GDM1 (cell line): ENCODE measurements around the gene C14orf119.

Source experiments
- DNase-seq: peaks from one replicate; lab custom pipeline; 2025; lab: John Stamatoyannopoulos, UW

C14orf119 gene

GRCh38 chr14:23126548-23127278 lies 31.4 kb downstream of the C14orf119 start:
- DNase-seq = no peak

DNA sequence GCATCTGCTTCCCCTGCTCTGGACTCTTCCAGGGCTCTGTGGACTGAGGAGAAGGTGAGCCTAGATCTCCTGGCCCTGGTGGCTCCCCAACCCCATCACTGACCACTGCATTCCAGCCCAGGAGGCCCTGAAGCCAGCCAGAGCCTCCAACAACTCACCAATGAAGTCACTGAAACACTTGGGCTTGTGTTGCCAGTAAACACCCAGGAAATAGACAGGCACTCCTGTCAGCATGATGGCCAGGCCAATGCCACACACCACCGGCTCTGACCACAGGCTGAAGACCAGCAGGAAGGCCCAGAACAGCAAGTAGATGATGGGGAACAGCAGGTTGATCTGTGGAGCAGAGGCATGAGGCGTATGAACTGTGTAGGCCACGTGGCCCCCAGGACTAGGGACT lies 32.6 kb downstream of the C14orf119 start:
- DNase-seq = no peak

GRCh38 chr14:23128969-23129758 lies 33.9 kb downstream of the C14orf119 start:
- no peak for DNase-seq

GRCh38 chr14:23129759-23130316 lies 34.5 kb downstream of the C14orf119 start:
- no peak for DNase-seq

DNA sequence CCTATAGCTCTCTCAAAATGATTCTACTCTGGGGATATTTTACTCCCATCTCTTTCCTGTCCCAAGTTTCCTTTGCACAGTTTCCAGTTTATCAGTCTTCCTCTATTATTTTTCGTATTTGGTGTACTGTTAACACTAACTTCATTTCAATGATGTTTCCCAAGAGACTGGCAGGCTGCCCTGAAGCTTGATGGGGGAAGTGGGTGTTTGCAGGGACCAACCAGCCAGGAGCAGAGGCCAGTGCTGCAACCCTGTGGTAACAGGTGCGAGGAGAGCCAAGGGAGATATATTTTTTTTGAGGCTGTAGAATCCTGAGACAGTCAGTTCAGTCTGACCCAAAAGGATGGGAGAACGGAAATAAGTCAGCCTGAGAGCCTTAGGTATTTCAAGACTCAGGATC lies 35.6 kb downstream of the C14orf119 start:
- DNase-seq = no peak

GRCh38 chr14:23131482-23131881 lies 36.2 kb downstream of the C14orf119 start:
- no peak for DNase-seq

- no peak for DNase-seq
These were observed 37.7 kb downstream of the C14orf119 start for GRCh38 chr14:23132970-23133369.

- DNase-seq = no peak
These were observed 41.3 kb downstream of the C14orf119 start for GRCh38 chr14:23136566-23137133.

DNA sequence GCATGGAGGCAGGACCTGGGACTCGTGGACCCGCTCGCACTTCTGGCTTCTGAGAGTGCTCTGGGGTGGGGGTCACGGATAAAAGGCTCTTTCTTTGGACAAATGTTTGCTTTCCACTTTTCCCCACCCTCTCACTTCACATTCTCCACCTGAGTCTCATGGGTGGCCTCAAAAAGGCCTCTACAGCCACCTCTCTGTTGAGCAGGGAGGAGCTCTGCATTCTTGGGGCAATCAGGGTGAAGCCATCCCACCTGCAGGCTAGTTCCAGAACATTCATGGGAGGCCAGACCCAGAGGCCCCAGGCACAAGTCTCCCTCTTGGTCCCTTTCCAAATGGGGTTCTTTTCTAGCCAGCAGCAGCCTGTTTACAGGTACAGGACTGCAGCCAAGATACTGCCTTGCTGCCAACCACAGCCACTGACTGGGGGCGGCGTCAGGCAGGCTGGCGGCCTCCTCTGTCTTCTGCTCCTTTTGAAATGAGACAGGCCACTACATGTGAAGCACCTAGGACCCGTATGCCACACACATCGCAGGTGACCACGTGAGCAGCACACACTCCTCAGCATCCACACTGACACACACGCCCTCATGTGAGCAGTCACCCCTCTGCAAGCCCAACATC lies 42.0 kb downstream of the C14orf119 start:
- DNase-seq = no peak

- DNase-seq = no peak
These were observed 42.7 kb downstream of the C14orf119 start for GRCh38 chr14:23137813-23138535.

GRCh38 chr14:23139874-23140273 lies 44.6 kb downstream of the C14orf119 start:
- DNase-seq = no peak

GRCh38 chr14:23140371-23140770 lies 45.1 kb downstream of the C14orf119 start:
- no peak for DNase-seq

DNA sequence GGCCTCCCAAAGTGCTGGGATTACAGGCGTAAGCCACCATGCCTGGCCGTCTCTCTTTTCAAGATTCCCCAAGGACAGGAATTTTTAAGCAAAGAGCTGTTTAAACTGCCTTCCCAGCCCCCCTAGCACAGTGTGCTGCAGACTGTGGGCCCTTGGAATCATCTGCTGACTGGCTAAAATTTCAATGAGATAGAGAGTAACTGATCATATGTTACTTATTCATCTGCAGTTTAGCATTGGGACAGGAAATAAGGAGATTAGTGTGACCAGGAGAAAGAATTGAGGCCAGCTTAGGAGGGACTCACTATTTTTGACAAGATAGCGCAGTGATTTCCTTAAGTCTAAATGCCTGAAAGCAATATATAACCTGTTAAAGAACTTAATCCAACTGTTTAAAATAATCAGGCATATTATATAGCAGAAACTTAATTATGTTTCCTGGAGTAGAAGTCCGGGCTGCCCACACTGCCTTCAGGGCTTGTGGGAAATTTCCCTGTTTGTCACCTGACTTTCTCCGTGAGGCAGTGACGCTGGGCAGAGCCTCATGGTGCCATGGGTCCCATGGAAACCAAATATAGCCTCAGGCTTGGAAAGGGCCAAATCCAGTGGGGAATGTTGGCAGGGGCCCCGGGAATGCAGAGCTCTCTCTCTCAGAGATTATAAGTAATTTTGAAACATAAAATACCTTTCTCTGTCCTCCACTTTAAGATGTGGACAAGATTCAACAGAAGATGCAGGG lies 46.6 kb downstream of the C14orf119 start:
- DNase-seq = no peak

GRCh38 chr14:23142826-23143225 lies 47.5 kb downstream of the C14orf119 start:
- no peak for DNase-seq

GRCh38 chr14:23143911-23144310 lies 48.6 kb downstream of the C14orf119 start:
- DNase-seq = no peak

DNA sequence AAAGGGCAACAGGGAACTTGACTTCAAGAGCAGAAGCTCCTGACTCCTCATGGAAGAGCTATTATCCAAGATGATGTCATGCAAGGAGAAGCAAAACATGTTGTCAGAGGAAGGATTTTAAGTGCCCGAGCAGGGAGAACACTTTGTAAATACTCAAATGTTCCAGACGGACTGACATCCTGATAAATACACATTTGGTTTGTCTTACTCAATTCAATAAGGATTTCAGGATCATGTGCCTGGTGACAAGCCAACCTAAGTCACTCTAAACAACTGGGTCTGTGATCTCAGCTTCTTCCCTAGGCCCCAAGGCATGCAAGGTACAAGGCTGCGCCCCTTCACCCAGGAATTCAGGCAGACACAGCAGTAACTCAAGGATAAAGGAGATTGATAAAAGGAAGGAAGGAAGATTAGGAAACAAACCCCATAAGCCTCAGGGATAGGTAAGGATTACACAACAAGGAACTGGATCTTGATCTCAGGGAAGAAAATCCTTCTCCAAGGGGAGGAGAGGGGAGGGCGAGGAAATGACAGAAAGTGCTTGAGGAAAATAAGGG lies 50.6 kb downstream of the C14orf119 start:
- DNase-seq = no peak

- no peak for DNase-seq
These were observed 51.1 kb downstream of the C14orf119 start for GRCh38 chr14:23146351-23146910.

DNA sequence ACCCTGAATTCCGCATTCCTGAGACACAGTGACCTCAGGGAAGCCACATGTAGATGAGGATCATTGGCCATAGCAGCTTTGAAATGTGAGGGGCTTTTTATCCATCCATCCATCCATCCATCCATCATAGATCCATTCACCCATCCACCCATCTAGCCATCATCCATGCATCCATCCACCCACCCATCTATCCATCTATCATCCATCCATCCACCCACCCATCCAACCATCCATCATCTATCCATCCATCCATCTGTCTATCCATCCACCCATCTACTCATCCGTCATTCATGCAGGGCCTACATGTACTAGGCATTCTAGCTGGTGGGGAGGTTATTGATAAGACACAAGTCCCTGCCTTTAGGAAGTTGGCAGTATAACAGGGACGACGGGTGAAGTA lies 51.7 kb downstream of the C14orf119 start:
- no peak for DNase-seq

DNA sequence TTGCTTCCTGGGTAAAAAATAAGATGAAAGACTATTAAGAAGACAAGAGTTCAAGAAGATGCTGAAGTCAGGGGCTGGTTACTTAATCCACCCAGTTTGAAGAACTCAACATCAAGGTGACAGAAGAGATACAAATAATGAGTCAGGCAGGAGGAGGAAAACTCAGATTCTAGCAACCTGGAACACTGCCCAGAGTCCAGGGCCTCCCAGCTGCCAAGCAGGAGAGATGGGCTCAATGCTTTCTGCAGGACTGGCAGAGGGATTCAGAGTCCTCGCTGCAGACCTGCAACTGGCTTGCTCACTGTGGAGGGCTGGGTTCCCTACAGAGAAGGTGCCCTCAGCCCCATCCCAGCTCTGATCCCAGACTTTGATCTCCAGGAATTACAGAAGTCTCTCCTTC lies 52.4 kb downstream of the C14orf119 start:
- no peak for DNase-seq

GRCh38 chr14:23148591-23149249 lies 53.4 kb downstream of the C14orf119 start:
- no peak for DNase-seq
